Mucosa of stomach (tissue), 1 donor: Measurements from ENCODE around the gene ABCA3.

Source experiments
- H3K27me3 ChIP-seq: one replicate; pipeline ENCODE4 v1.7.0; 2013; ENCODE audit warnings: mild to moderate bottlenecking, low read length; ENCODE audit not compliant: control insufficient read depth, insufficient read depth
- H3K36me3 ChIP-seq: one replicate; pipeline ENCODE4 v1.7.0; 2013; ENCODE audit warnings: low read length; ENCODE audit not compliant: control insufficient read depth, insufficient read depth
- H3K4me1 ChIP-seq: one replicate; pipeline ENCODE4 v1.7.0; 2013; ENCODE audit warnings: mild to moderate bottlenecking, low read length; ENCODE audit not compliant: control insufficient read depth, insufficient read depth
- H3K4me3 ChIP-seq: one replicate; pipeline ENCODE4 v1.7.0; 2013; ENCODE audit warnings: low read length
- H3K9ac ChIP-seq: one replicate; pipeline ENCODE4 v1.7.0; 2013; ENCODE audit warnings: mild to moderate bottlenecking, low read length, moderate library complexity
- H3K9me3 ChIP-seq: one replicate; pipeline ENCODE4 v1.7.0; 2013; ENCODE audit warnings: mild to moderate bottlenecking, low read length, moderate library complexity; ENCODE audit not compliant: control insufficient read depth
- donor health status: Pancreatic carcinoma.

The ABCA3 gene

GRCh38 chr16:2370721-2371120, 30.2 kb upstream of the ABCA3 start:
- H3K36me3 ChIP-seq = no peaks in the 10 kb centered on the region
- no peaks in the 10 kb centered on the region for H3K27me3 ChIP-seq
- H3K4me1 ChIP-seq = no peaks in the 10 kb centered on the region
- no peak overlapping the region for H3K9ac ChIP-seq
- H3K4me3 ChIP-seq = no peak overlapping the region
- H3K9me3 ChIP-seq = no peaks in the 10 kb centered on the region

- H3K4me3 ChIP-seq = no peak overlapping the region
- no peaks in the 10 kb centered on the region for H3K36me3 ChIP-seq
- H3K9me3 ChIP-seq = no peaks in the 10 kb centered on the region
- no peaks in the 10 kb centered on the region for H3K27me3 ChIP-seq
- no peak overlapping the region for H3K9ac ChIP-seq
- no peaks in the 10 kb centered on the region for H3K4me1 ChIP-seq
Observed at GRCh38 chr16:2366660-2367309, 26.3 kb upstream of the ABCA3 start.

- H3K9ac ChIP-seq = no peak overlapping the region
- no peaks in the 10 kb centered on the region for H3K9me3 ChIP-seq
- H3K4me3 ChIP-seq = no peak overlapping the region
- no peaks in the 10 kb centered on the region for H3K4me1 ChIP-seq
- no peaks in the 10 kb centered on the region for H3K27me3 ChIP-seq
- no peaks in the 10 kb centered on the region for H3K36me3 ChIP-seq
Observed at GRCh38 chr16:2365397-2366294, 25.1 kb upstream of the ABCA3 start.

GRCh38 chr16:2364638-2365210, 24.2 kb upstream of the ABCA3 start:
- no peaks in the 10 kb centered on the region for H3K4me1 ChIP-seq
- no peak overlapping the region for H3K9ac ChIP-seq
- H3K27me3 ChIP-seq = no peaks in the 10 kb centered on the region
- H3K9me3 ChIP-seq = no peaks in the 10 kb centered on the region
- H3K4me3 ChIP-seq = no peak overlapping the region
- no peaks in the 10 kb centered on the region for H3K36me3 ChIP-seq

GRCh38 chr16:2362218-2362617, 21.7 kb upstream of the ABCA3 start:
- Histone ChIP-seq H3K9me3 (no peaks in the 10 kb centered on the region), H3K9ac (no peak overlapping the region), H3K36me3 (no peaks in the 10 kb centered on the region), H3K4me1 (no peaks in the 10 kb centered on the region), H3K4me3 (no peak overlapping the region), H3K27me3 (no peaks in the 10 kb centered on the region)

- Histone ChIP-seq H3K9ac (no peak overlapping the region), H3K9me3 (no peaks in the 10 kb centered on the region), H3K4me3 (no peak overlapping the region), H3K27me3 (no peaks in the 10 kb centered on the region), H3K4me1 (no peaks in the 10 kb centered on the region), H3K36me3 (no peaks in the 10 kb centered on the region)
Observed at GRCh38 chr16:2361129-2361528, 20.6 kb upstream of the ABCA3 start.

- Histone ChIP-seq H3K4me3 (no peak overlapping the region), H3K27me3 (no peaks in the 10 kb centered on the region), H3K4me1 (no peaks in the 10 kb centered on the region), H3K9ac (no peak overlapping the region), H3K36me3 (no peaks in the 10 kb centered on the region), H3K9me3 (no peaks in the 10 kb centered on the region)
Observed at GRCh38 chr16:2359919-2360318, 19.4 kb upstream of the ABCA3 start.

GRCh38 chr16:2358811-2359210, 18.3 kb upstream of the ABCA3 start:
- Histone ChIP-seq H3K4me1 (no peaks in the 10 kb centered on the region), H3K36me3 (no peaks in the 10 kb centered on the region)

GRCh38 chr16:2357331-2357730, 16.8 kb upstream of the ABCA3 start:
- H3K27me3 ChIP-seq = no peaks in the 10 kb centered on the region
- no peaks in the 10 kb centered on the region for H3K4me1 ChIP-seq
- no peaks in the 10 kb centered on the region for H3K9me3 ChIP-seq
- no peaks in the 10 kb centered on the region for H3K36me3 ChIP-seq
- H3K9ac ChIP-seq = no peak overlapping the region
- H3K4me3 ChIP-seq = no peak overlapping the region

More at GRCh38 chr16:2358811-2359210, 18.3 kb upstream of the ABCA3 start:
- H3K27me3 ChIP-seq = no peaks in the 10 kb centered on the region
- no peak overlapping the region for H3K9ac ChIP-seq
- H3K9me3 ChIP-seq = no peaks in the 10 kb centered on the region
- H3K4me3 ChIP-seq = no peak overlapping the region

GRCh38 chr16:2350500-2350899, 10.0 kb upstream of the ABCA3 start:
- no peaks in the 10 kb centered on the region for H3K4me1 ChIP-seq
- H3K27me3 ChIP-seq = no peaks in the 10 kb centered on the region
- no peaks in the 10 kb centered on the region for H3K9me3 ChIP-seq
- no peaks in the 10 kb centered on the region for H3K36me3 ChIP-seq
- no peak overlapping the region for H3K9ac ChIP-seq
- H3K4me3 ChIP-seq = no peak overlapping the region

- Histone ChIP-seq H3K4me1 (peaks cover 9% of the 10 kb centered on the region), H3K9ac (no peak overlapping the region), H3K36me3 (no peaks in the 10 kb centered on the region), H3K27me3 (peaks cover 36% of the 10 kb centered on the region), H3K9me3 (no peaks in the 10 kb centered on the region), H3K4me3 (no peak overlapping the region)
Observed at GRCh38 chr16:2343211-2343610, 2.7 kb upstream of the ABCA3 start.
